Measurements from ENCODE around the gene RAB18.

DNA sequence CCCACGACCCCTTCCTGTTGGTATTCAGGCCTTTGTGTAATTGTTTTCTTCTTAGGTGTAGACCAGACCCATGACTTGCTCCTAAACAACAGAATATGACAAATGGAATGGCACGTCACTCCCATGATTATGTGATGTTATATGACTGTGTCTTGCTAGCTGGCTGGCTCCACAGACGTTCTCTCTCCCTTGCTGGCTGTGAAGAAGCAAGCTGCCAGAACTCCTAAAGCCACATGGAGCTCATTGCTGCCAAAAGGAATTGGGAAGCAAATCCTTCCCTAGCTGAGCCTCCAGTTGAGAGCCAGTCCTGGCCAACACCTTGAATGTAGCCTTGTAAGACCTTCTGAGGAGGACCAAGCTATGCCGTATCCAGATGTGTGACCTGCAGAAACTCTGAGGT is 74.2 kb downstream of the RAB18 start:
- TF ChIP-seq CTCF (IDR thresholded peaks at IDR 0.05) (no peak), POLR2A (IDR thresholded peaks at IDR 0.05) (no peak)

All from lower leg skin (tissue), 3 donors.